Kasumi-1 (cell line): Measurements from ENCODE around the gene PGLYRP1.
A peak's percentile ranks its signal among the peaks of the same experiment; 100 is the strongest.

Experiments used
- DNase-seq, 2 experiments: peaks; one replicate each; lab custom pipeline; 2025; lab: John Stamatoyannopoulos, UW

Gene PGLYRP1

DNA sequence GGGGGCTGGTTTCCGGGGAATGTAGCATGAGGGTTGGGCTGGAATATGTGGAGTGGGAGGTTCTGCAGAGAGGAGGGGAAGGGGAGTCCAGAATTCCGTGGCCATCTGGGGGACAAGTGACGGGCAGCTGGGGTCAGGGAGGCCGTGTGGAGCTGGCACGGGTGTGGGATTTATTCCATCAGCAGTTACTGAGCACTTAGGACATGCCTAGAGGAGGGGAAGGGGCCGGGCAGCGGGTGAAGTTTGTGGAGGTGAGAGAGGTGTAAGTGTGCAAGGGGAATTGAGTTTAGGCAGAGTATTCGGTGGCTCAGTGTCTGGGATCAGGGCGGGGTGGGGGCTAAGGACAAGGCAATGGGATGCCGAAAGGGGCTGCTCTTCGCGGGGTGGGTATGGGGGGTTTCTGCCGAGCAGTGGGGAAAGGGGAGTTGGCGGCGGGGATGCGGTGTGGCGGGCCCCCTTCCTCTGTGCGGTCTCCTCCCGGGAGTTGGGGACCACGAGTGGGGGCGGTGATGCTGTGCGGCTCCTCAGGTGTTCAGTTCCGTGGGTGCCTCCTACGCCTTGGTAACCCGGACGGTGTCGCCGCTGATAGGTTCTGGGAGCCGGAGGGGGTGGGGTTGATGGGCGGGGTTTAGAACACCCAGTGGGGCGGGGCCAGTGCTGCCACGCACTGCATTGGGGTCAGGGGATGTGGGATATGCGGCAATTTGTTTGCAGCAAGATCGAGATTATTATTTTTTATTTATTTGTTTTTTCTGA is 22.2 kb downstream of the PGLYRP1 start:
- DNase-seq: no peak

DNA sequence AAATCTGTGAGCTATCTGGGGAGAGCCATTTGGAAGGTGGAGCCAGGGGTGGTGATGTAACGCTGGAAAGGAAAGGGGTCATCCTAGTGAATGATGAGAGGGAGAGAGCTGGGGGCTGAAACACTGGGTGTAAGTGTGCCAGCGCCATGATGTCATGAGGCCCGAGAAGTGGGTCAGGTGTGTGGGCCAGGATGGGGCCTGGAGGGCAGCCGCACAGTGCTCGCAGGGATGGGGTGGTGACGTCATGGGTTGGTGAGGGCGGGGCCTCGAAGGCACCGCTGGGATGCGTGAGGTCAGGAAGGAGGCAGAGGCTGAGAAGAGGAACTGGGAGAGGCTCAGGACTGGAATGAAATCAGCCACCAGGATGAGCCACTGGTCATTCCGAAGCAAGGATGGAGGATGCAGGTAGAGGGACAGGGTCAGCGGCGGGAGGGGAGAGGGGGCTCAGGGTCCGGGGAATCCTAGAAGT is 23.2 kb downstream of the PGLYRP1 start:
- no peak for DNase-seq

DNA sequence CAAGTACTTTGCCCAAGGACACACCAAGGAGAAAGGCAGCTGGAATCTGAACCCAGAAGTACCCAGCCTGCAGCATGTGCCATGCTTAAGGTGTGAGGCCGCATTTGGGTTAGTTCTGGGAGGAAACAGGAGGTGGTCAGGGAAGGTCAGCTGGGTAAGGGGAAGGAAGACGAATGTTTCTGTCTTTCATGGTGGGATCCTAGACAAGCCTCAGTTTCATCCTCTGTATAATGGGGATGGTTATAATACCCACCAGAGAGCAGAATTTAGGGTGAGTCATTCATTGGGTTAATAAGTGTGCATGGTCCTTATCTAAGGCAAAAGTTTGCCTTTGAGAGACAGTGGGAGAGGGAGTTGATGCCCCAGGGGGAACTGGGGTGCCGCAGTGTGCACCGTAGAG is 24.0 kb downstream of the PGLYRP1 start:
- no peak for DNase-seq

DNA sequence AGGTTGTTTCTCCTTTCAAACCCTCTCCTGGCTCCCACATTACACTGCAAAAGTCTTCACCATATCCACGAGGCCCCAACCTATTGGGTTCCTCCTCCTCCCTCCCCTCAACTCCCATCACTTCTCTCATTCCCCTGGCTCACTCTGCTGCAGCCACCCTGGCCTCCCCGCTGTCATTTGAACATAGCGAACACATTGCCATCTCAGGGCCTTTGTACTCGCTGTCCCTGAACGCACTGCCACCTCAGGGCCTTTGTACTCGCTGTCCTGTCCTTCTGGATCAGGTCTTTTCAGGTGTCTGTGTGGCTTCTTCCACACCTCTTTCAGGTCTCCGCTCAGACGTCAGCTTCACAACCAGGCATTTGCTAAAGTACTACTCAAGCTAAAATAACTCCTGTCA is 25.9 kb downstream of the PGLYRP1 start:
- no peak for DNase-seq

DNA sequence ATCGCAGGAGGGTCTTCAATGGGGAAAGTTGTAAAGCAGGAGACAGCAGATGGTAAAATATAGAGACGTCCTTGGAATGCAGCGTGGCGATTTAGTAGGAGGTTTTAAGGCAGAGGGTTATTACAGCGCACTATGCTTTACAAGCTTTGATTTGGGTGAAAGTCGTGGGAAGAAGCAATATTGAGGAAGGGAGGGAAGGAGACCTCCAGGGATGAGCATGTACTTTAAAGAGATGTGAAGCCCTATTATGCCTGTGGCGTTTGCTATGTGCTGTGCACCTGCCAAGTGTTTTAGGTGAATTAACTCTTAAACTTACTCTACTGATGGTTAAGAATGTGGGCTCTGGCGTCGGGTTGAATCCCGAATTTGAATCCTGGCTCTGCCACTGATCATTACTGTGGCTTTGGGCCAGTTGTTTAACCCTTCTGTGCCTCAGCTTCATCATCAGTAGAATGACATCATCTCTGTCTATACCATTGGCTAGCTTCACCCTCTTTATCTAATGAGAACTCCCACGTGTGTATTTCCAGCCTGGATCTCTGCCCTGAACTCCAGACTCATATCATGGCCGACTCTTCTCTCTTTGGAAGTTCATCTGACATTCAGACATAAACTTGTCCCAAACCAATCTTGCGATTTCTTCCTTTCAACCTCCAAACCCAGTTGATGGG is 27.0 kb downstream of the PGLYRP1 start:
- DNase-seq: no peak

DNA sequence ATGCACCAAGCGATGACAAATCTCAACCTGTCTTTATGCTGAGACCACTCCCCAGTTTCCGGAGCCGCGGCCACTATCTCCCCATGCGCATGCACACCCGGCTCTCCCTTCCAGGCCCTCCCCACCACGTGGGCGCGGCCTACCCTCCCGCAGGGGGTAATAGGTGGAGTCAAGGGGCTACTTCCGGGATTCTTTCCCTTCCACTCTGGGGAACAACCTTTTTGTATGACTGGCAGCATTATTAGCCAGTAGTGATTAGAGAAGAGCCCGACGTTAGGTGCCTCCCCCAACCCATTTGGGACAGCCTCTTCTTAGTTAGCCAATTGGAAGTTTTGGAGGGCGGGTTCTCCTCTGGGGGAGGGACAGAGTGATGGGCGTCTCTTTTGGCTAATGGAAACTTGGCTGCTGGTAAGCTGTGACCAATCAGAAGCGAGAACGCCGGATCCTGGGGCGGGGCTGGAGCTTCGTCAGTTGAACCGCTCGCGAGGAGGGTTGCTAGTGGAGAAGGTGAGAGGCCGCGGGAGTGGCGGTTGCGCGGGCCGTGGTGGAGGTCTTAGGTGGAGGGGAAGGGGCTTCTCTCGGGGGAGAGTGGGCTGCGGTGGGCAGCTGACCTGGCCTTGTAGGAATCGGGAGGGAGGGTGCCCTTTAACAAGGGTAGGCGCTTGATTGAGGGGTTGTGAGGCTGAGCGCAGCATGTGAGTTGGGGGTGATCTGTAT is 27.7 kb downstream of the PGLYRP1 start, which contains the start of gene CCDC61:
CCDC61 (plus strand) TSS at position 470 of the 717 bp plus-strand sequence. CDS start 7,552 bp downstream, outside the sequence.
- peak; percentile 99 for DNase-seq

DNA sequence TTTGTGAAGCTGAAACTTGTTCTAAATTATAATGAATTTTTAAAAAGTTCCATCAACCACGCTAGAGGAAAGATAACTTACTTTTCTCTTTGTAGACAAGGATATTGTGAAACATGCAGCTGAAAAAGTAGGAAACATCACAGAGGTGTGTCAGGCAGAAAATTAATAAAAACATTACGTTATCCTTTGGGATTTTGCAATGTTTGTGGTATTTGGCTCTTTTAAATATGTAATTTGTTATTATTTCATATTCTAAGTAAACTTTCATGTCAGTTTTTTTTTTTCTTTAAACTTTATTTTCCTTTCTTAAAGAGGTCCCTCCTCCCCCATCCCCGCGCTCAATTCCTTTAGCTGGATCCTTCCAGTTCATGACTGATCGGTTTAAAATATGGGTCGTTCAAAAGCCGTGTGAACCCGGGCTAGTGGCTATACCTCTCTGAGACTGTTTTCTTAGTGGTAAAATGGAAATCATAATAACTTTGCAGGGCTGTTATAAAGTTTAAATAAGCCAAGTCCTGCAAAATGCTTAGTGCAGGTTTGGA is 28.3 kb downstream of the PGLYRP1 start:
- peak in 1 of 2 experiments; percentile 82 for DNase-seq

DNA sequence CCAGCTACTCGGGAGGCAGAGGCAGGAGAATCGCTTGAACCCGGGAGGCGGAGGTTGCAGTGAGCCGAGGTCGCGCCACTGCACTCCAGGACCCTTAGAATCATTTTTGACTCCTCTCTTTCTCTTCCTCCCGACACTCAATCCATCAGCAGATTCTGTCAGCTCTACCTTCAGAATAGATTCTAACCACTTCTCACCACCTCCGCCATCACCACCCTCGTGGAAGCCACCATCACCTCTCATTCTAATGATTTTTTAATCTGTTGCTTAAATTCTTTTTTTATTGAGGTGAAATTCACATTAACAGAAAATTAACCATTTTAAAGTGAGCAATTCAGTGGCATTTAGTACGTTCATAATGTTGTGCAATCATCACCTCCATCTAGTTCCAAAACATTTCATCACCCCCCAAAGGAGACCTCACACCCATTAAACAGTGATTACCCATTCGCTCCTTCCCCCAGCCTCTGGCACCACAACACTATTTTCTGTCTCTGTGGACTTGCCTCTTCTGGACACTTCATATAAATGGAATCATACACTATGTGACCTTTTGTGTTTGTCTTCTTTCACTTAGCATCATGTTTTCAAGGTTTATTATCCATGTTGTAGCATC is 32.6 kb downstream of the PGLYRP1 start:
- no peak for DNase-seq

DNA sequence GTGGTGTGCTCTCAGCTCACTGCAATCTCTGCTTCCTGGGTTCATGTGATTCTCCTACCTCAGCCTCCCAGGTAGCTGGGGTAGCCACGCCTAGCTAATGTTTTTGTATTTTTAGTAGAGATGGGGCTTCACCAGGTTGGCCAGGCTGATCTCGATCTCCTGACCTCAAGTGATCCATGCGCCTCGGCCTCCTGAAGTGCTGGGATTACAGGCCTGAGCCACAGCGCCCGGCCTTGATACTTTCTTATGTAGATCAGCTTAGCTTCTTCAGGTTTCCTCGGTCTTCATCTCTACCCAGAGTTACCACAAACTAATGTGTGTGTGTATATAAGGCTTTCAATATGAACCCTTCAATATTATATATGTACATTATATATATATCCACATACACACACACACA is 37.5 kb downstream of the PGLYRP1 start:
- no peak for DNase-seq

DNA sequence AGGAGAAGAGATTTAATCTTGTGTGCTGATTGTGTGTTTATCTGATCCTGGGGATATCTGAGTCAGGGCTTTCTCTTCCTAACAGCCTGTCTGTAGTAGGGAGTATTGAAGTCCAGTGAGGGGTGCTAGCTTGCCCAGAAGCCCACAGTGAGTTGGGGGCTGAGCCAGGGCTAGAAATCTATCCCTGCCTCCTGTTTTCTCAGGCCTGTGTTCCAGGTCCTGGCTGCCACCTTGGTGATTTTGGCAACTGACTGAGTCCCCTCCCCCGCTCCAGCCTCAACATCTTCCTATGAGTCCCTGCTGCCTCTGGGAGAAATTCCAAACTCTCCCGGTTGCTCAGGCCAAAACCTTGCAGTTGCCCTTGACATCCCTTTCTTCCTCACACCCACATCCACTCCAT is 41.5 kb downstream of the PGLYRP1 start:
- DNase-seq: no peak

DNA sequence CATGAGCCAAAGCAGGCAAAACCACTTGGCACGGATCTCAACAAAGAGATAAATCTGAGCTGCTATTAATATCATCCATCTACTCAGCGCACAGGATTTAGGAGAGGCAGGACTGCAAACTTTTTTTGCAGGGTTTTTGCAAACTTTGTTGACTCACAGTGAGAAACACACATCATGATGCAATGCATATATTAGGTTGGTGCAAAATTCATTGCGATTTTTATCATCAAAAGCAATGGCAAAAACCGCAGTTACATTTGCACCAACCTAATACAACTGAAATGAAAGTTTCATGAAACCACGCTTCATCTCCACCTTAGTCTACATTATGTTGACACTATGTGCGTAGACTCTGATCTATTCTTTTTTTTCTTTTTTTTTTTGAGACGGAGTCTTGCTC is 44.7 kb downstream of the PGLYRP1 start:
- no peak for DNase-seq

DNA sequence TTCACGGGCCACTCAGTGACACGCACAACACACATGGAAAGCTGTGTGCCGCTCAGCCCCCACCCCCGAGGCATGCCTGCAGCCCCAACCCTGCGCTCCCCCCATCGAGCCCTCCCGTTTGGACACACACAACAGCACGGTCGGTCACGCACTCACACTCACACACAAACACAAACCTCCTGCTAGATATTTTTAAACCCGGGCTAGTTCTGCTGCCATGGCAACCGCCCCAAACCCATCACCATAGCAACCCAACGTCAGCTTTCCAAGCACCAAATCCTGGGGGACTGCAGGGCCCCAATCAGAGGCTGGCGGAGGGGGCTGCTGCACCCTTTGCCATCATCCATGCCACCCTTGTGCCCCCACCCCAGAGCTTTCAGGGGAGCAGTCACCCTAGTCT is 46.7 kb downstream of the PGLYRP1 start:
- DNase-seq: no peak

DNA sequence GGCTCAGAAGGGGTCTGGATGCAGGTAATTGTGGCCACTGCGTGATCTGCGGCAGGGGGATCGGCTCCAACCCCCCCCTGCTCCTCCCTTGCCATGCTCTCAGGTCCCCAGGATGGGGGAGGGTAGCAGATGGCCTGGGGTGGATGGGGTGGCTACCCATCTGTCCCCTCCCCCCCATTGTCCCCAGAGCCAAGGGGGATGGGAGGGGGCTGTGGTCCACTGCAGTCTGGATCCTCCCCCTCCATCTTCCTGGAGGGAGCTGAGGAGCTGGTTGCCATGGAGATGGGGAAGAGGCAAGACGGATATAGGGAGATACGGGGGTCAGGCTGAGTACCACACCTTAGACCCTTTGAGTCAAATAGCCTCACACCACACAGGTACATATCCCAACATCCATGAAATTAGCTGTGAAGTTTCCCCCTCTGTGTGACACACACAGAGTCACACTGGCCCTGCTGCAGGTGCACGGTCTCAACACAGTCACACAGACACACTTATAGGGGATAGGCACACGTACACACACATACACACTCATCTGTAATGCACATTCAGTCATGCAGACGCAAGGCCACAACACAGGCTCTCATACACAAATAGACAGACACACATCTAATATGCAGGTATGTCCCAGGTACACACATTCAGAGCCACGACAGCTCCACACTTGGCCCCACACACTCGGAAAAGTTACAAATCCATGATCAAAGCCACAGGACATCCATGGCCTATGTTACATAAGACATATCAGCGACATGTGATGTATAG is 47.4 kb downstream of the PGLYRP1 start:
- no peak for DNase-seq

DNA sequence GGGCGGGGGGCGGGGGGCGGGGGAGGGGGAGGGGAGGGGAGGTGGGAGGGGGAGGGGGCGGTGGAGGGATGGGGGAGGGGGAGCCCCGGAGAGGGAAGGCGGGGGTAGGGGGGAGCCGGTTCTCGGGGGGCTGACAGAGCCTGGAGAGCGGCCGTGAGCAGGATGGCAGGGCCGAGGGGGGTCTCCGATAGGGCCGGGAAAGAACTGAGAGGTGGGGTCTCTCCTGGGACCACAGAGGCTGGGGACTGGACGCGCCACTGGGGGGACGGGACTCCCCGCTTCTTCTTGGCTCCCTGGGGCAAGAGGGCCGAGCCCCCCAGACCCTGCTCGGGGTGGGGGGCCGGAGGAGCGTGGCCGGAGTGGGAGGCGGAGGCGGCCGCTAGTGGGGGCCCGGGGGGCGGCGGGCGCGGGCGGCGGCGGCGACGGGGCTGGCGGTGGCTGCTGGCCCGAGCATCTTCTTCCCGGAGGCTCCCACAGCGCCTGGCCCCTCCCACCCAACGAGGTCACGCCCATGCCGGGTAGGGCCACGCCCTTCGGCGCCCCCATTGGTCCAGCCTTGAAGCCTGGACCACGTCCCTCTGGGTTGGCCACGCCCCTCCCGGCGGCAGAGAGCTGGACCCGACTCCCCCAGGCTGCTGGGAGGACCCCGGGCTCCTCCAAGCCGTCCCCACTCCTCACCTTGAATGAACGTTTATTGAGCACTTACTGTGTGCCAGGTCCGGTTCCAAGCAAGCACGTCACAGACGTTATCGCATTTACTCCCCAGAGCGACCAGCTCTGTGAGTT is 49.1 kb downstream of the PGLYRP1 start, which contains the start of gene NOVA2:
NOVA2 (minus strand) TSS at position 313 of the 786 bp plus-strand sequence. CDS start 514 bp downstream, outside the sequence.
- DNase-seq: no peak

DNA sequence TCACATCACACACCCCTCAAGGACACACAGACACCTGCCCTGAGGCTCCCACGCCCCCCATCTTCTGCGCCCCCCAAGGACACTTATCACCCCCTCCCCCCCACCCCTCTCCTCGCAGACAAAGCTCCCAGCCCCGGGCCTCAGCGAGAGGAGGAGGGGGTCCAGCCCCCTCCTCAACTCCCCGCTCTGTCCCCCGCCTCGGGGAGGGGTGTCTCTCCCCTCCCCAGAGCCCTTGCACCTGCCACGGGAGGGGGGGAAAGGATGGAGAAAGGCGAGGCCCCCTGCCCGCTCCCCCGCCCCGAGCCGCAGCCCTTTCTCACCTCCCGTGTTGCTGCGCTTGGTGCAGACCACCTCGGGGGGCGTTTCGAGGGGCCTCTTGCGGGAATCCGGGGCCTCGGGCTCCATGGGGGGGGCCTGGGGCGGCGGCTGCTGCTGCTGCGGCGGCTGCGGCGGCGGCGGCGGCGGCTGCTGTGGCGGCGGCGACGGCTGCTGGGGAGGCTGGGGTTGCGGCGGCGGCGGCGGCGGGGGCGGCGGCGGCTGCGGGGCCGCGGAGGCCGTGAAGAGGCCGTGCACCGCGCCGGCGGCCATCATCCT is 49.8 kb downstream of the PGLYRP1 start:
- DNase-seq: no peak

DNA sequence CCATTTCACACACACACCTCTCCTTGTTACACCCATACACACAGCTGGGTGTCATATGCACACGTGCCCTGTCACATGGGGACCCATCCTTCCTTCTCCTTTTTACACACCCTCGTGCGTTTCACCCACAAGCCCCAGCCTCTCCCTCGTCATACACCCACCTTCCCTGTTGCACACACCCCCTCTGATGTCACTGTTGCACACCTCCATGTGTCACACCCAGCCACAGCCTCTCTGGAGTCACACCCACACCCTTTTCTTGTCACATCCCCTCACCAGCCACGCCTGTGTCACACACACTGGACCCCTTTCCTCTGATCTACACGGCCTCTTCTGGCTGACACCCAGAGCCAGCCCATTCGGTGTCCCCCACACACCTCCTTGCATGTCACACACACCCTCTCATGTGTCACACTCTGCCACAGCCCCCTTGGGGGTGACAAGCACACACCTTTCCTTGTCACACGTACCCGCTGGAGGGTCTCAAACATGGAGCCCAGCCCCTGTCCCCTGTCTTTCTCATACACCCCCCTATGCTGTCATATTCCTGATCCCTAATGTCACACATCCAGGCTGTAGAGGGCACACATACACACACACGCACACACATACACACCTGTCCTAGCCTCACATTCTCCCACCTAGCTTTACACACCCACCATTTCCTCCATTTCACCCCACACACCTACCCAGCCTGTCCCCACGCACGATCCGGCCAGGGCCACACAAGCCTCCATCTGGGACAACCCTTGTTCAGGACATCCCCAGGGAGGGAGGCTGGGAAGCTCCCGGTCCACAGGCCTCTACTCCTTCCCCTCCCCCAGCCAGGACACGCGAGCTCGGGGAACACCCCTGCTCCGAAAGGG is 50.5 kb downstream of the PGLYRP1 start:
- DNase-seq: peak; percentile 19 to 25

DNA sequence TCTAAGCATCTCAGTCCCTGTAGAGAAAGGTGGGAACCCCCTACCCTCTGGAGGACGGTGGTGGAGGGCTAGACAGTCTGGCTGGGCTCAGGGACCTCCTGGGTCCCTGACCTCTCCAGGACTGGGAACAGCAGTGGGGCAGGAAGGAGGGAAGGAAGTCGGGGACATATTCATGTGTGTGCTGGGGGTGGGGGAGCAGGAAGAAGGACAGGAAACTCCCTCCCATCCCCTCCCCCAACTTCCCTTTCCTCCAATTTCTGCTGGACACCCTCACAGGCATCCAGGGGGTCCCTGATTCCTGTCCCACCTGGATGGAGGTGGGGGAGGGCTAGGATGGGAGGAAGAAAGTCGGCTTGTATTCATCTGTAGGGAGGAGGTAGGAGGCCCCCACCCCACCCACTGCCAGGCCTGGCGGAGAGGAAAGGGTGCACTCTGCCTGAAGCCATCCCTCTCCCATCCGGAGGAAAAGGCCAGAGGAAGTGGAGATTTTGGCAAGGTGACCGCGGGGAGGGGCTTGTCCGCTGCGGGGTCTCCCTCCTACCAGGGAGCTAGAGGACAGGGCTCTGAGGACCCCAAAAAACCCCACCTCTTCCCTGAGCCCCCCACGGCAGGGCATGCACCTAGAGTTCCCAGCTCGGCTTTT is 51.5 kb downstream of the PGLYRP1 start:
- DNase-seq: no peak

DNA sequence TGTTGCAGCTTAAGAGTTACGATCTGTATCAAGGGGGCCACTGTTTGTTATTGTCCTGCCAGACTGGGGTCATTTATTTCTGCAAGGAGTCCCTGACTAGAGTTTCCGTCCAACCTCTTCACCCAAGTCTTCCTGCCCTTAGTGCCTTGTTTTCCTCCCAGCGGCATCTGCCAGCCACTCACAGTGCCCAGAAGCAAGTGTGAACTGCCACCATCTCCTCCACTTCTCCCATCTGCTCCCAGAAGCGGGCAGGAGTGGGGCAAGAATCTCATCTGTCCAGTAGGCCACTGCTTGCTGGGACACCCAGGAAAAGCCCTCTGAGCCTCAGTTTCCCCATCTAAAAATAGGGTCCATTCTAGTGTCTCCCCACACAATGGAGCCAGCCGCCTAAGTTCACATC is 53.2 kb downstream of the PGLYRP1 start:
- DNase-seq: no peak
